ENCODE measurements around the gene SCLT1.

The SCLT1 gene

DNA sequence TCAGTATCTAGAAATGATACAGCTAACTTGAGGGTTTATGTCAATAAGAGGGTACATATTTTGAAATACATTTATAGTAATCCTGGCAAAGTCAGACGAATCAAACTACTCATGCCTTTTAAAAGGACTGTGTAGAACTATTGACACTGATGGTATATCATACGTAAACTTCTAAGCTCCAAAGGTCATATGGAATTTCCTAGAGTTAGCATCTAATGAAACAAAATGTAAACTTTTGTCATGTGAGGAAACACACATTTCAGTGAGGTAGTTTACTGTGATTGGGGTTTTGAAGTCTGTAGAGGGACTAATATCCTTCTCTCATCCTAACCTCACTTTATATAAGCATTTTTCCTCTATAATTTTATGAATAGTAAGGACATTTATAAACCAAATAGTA, 138.4 kb downstream of the SCLT1 start:
- no peak for DNase-seq

DNA sequence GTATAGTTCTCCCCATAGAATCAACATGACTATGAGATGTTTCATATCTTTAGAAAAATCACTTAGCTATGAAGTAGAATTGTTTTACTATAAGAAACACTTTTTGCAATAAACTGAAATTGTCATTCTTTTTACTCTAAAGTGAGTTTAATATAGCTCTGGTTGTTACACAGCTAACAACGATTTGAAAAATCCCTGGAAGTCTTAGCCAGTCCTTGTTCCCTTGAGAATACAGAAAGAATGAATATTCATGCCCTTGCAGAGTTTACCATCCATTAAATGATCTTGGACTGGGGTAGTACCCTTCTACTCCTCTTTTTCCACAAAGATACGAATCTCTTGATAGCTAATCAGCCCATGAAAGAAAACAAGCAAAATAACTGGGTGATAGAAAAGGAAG, 142.0 kb downstream of the SCLT1 start:
- no peak for DNase-seq

DNA sequence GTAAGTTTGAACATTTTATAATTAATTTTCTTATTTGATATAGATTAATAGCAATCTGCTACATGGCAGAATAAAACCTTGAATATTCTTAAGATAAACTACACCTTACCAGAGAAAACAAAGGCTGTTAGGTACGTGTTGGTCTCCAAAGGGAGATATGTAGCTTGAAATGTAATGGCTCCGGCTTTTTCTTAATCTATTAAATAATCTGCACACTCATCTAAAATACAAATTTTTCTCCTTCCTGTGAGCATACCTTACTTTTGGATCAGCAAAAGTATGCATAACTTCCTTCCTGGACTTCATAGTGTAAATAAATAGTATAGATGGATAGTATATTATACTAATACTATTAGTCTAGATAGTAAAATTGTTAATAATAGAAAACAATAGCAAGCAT, 142.5 kb downstream of the SCLT1 start:
- no peak for DNase-seq

- no peak for DNase-seq
Measured at GRCh38 chr4:128946916-128947315, 146.4 kb downstream of the SCLT1 start.

DNA sequence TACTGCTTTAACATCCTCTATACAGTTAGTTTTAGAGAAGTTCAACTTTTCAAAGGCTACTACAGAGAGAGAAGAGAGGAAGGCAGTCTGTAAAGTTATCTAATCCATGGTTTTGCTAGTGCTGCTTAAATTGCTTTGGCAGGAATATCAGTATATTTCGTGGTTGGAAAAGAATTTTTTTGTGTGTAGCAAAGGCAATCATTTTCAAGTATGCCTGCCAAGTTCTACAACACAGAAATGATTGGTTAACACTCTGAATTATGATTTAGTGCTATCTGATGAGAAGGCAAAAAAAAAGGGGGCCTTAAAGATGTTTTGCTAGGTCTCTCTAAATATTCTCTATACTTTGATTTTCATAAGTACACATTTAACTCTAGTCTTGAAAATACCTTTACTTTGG, 150.7 kb downstream of the SCLT1 start:
- DNase-seq: no peak

DNA sequence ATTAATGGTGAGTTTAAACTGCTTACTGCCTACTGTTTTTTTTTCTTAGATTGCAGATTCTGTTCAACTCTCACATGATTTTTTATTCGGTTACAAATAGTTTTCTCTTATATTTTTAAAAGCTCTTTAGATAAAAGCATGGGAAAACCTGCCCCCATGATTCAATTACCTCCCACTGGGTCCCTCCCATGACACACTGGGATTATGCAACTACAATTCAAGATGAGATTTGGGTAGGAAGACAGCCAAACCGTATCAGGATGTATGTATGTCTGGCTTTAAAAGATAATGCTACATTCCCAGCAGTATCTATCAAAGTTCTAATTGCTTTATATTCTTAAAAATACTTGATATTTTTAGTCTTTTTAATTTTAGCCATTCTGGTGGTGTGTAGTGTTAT, 152.4 kb downstream of the SCLT1 start:
- DNase-seq: no peak

GRCh38 chr4:128930051-128930450, 163.3 kb downstream of the SCLT1 start:
- DNase-seq: no peak

GRCh38 chr4:128924951-128925350, 168.4 kb downstream of the SCLT1 start:
- no peak for DNase-seq

DNA sequence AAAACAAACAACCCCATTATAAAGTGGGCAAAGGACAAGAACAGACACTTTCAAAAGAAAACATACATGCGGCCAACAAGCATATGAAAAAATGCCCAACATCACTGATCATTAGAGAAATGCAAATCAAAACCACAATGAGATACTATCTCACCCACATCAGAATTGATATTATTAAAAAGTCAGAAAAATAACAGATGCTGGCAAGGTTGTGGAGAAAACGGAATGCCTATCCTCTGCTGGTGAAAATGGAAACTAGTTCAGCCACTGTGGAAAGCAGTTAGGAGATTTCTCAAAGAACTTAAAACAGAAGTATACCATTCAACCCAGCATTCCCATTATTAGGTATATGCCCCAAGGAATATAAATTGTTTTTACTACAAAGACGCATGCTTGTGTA, 171.4 kb downstream of the SCLT1 start:
- DNase-seq: no peak

- no peak for DNase-seq
Measured at GRCh38 chr4:128917781-128918180, 175.6 kb downstream of the SCLT1 start.

GRCh38 chr4:128916832-128917231, 176.5 kb downstream of the SCLT1 start:
- DNase-seq: no peak

- DNase-seq: no peak
Measured at GRCh38 chr4:128915544-128915943, 177.8 kb downstream of the SCLT1 start.

- no peak for DNase-seq
Measured at GRCh38 chr4:128913228-128913627, 180.1 kb downstream of the SCLT1 start.

GRCh38 chr4:128908735-128909134, 184.6 kb downstream of the SCLT1 start:
- no peak for DNase-seq

DNA sequence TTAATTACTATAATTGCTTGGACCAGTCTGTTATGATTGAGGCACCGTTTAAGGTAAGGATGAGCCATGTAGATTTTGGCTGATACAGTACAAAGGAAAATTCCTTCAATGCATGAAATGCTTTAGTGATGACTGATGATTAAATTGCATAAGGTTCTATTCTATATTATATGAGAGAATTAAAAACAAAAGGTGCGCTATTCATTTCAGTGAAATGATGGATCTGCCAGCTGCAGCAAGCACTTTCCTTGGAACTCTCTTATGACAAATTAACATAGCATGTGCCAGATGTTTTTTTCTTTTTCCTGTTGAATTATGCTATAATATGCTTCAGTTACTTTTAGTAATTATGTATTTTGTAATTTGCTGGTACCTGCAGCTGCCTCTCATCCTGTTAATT, 185.4 kb downstream of the SCLT1 start:
- DNase-seq: no peak

GRCh38 chr4:128906581-128906980, 186.8 kb downstream of the SCLT1 start:
- DNase-seq: no peak

- DNase-seq: no peak
Measured at GRCh38 chr4:128904821-128905220, 188.5 kb downstream of the SCLT1 start.

DNA sequence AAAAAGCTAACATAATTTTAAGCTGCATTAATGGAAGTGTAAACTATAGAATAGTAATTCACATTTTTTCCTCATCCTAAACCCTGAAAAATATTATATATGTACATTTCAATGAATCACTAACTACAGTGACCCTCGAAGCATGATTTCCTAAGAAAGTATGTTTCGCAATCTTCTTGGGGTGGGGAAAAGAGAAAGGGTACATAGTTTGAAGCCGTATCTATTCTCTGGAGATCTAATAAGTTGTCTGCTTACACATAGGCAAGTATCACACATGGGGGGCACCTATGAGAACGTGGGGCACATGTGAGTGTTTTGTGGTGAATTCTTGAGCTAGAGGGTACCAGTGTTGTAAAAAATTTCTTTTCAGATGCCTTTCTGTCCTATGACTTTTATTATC, 212.7 kb downstream of the SCLT1 start:
- DNase-seq: no peak

GRCh38 chr4:128879971-128880370, 213.4 kb downstream of the SCLT1 start:
- DNase-seq: no peak

- DNase-seq: no peak
Measured at GRCh38 chr4:128879283-128879682, 214.1 kb downstream of the SCLT1 start.

DNA sequence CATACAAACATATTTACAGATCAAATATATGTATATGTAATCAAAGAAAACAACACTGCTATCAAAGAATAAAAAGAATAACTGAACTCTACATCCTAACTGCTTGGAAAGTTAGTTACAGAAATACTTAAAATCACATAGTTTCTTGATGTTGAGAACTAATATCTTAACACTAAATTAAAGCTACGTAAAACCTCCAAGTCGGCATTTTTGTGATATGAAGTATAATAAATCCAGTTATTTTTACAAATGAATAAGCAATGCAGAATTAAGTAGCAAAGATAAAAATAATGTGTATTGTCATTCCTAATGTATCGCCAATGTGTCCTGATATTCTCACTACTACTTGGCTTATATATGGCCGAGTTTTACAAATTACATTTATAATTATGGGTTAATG, 215.4 kb downstream of the SCLT1 start:
- no peak for DNase-seq

DNA sequence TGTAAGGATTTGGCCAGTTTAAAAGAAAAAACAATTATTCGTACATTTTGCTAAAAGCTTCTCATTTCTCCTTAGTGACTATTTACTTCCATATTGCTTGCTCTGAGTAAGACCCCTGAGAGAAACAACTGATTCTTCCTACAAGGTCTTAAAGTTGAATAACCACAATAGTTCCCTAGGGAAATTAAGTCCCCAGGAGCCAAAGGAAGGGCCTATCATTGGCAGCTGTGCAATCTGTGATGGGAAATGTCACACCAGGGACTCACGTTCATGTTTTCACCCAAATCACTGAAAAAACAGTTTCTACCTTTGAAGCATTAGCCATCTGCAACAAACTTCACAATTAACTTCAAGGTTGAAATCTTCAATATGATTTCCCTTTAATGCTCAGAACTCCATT, 217.1 kb downstream of the SCLT1 start:
- DNase-seq: no peak

- DNase-seq: no peak
Measured at GRCh38 chr4:128871948-128872347, 221.4 kb downstream of the SCLT1 start.

- DNase-seq: no peak
Measured at GRCh38 chr4:128869776-128870509, 223.4 kb downstream of the SCLT1 start.

DNA sequence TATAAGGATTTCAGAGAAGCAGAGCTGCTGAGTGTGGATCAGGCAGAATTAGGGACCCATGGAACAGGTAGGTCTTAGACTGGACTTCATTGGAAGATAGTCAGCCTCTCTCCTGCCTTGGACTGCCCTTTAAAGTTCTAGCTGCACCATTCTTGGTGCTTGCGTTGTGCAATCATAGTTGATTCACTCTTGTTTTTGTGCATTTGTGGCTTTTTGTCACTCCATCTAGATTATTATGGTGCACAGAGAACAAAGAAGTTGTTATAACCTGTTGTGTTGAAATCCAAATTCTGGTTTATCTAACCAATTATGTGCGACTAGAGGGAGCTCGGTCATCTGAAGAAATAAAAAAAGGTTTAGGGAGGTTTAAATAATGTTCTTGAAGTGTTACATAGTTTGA, 224.6 kb downstream of the SCLT1 start:
- DNase-seq: no peak

DNA sequence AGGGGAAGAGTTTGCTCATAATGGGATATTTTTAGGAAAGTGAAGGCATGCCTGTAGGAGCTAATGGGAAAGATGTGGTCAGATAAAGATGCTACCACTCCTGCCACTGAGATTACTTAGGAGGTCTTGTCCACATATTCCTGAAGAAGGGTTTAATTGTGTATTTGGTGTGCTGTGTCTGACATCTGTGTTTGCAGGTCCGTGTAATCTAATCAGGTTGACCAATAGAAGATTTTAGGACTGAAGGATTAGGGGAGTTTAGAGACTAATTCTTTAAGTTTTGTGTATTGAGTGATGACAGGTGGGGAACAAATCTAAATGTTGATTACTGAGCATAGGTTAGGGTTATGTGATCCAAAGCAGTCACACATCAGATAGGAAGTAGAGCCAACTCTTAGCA, 226.6 kb downstream of the SCLT1 start:
- no peak for DNase-seq
